ENCODE results near the gene RARG. TPM values are rescaled to one million over a fixed set of nuclear protein-coding genes. Genes with fewer than 3 reads are reported as not detected.
"Not testable (repeated sequence)": the region's sequence is repeated elsewhere in the genome, so short reads cannot be mapped to it uniquely, and the experiment has no call there.

The RARG gene
- total RNA-seq, 3 donors from 2014 or later, result 34.4 to 38.4 (median 38.0) TPM

DNA sequence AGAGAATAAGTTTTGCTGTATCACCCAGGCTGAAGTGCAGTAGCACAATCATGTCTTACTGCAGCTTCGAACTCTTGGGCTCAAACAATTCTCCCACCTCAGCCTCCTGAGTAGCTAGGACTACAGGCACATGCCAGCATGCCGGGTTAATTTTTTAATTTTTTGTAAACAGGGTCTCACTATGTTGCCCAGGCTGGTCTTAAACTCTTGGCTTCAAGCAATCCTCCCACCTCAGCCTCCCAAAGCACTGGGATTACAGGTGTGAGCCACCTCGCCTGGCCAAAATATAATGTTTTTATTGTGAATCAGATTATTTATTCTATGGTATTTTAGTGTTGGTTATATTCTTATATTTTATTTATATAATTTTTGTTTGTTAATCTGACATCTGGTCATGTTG is 55.3 kb downstream of the RARG start:
- Mint-ChIP-seq H3K27me3 (ENCODE audit: low read depth) (no peaks in the 10 kb centered on the region), H3K4me1 (ENCODE audit: low read depth) (peaks cover 18% of the 10 kb centered on the region), H3K36me3 (ENCODE audit: insufficient read depth) (peaks cover 8% of the 10 kb centered on the region), H3K4me3 (no peak overlapping the region), H3K9me3 (no peaks in the 10 kb centered on the region)
- DNase-seq, result no peak
- no peak for ATAC-seq

DNA sequence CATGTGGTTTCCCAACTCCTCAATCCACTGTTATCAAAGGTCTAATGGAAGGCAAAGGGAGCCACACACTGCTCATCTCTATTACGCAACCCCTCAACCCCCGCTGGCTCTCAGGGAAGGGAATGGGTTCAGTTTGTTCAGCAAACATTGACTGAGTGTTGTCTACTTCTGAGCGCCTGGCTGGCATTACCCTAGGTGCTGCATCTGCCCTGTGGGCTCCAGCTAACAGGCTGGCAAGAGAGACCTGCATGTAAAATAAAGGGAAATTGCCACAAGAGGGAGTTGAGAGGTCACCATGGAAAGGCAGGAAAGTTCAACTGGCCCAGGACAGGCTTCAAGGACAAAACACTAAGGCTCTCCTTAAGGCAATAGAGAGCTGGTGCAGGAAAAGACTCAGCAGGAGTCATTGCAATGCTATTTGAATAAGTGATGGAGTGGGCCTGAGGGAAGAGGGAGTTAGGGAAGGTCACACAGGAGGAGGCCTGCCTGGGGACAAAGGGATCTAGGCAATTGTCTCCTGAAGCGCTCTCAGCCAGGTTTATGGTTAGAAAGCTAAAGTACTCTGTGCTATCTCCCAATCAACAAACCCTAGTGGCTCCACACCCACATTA is 57.0 kb downstream of the RARG start:
- H3K4me1 Mint-ChIP-seq (ENCODE audit: low read depth), result peaks cover 11% of the 10 kb centered on the region
- DNase-seq (no peak), ATAC-seq (no peak)
- H3K36me3 Mint-ChIP-seq (ENCODE audit: insufficient read depth), result peaks cover 7% of the 10 kb centered on the region
- no peak overlapping the region for H3K4me3 Mint-ChIP-seq
- H3K27me3 Mint-ChIP-seq (ENCODE audit: low read depth), result no peaks in the 10 kb centered on the region
- H3K9me3 Mint-ChIP-seq, result no peaks in the 10 kb centered on the region

- H3K4me3 Mint-ChIP-seq, result no peak overlapping the region
- no peaks in the 10 kb centered on the region for H3K27me3 Mint-ChIP-seq (ENCODE audit: low read depth)
- H3K36me3 Mint-ChIP-seq (ENCODE audit: insufficient read depth), result peaks cover 12% of the 10 kb centered on the region
- ATAC-seq (no peak), DNase-seq (no peak)
- H3K9me3 Mint-ChIP-seq, result no peaks in the 10 kb centered on the region
- no peaks in the 10 kb centered on the region for H3K4me1 Mint-ChIP-seq (ENCODE audit: low read depth)
These were observed 58.8 kb downstream of the RARG start for GRCh38 chr12:53173085-53173715.

- Mint-ChIP-seq H3K36me3 (ENCODE audit: insufficient read depth) (peaks cover 12% of the 10 kb centered on the region), H3K4me1 (ENCODE audit: low read depth) (no peaks in the 10 kb centered on the region), H3K9me3 (no peaks in the 10 kb centered on the region), H3K27me3 (ENCODE audit: low read depth) (no peaks in the 10 kb centered on the region), H3K4me3 (no peak overlapping the region)
- ATAC-seq (no peak), DNase-seq (no peak)
These were observed 59.7 kb downstream of the RARG start for GRCh38 chr12:53172352-53172751.

GRCh38 chr12:53171725-53172329 is 60.2 kb downstream of the RARG start:
- no peaks in the 10 kb centered on the region for H3K4me1 Mint-ChIP-seq (ENCODE audit: low read depth)
- H3K36me3 Mint-ChIP-seq (ENCODE audit: insufficient read depth), result peaks cover 12% of the 10 kb centered on the region
- H3K9me3 Mint-ChIP-seq, result no peaks in the 10 kb centered on the region
- H3K4me3 Mint-ChIP-seq, result no peak overlapping the region
- no peaks in the 10 kb centered on the region for H3K27me3 Mint-ChIP-seq (ENCODE audit: low read depth)
- DNase-seq (no peak), ATAC-seq (no peak)

DNA sequence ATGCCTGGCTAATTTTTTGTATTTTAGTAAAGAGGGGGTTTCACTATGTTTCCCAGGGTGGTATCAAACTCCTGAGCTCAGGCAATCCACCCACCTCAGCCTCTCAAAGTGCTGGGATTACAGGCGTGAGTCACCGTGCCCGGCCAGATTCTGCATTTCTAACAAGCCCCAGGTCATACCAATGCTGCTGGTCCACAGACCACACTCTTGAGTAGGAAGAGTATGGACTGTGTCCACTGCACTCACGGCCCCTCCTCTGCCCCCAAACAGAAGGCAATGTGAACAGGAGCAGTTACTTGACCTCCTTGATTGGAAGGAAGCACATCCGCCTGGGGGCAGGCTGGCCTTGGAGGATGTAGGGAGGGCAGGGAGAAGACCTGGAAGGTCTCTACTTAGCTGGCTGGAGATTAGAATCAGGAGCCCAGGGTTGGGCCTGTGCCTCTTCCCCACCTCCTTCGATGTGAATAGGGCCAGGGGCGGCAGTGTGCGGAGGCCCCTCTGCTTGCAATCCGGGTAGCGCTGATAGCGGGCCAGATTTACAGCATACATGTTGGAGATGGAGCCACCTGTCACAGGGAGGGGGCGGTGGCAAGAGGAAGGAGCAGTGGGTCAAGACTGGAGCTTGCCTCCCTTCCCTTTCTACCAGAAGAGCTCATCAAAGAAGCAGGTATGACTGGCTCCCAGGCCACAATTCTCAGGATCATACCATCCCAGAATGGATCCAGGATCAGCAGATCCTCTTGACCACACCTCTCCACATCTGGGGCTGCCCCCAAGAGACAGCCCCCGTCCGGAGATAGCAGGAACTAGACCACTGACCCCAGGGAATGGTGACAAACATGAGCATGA is 60.9 kb downstream of the RARG start:
- no peaks in the 10 kb centered on the region for H3K4me1 Mint-ChIP-seq (ENCODE audit: low read depth)
- H3K27me3 Mint-ChIP-seq (ENCODE audit: low read depth), result no peaks in the 10 kb centered on the region
- DNase-seq (no peak), ATAC-seq (no peak)
- no peak overlapping the region for H3K4me3 Mint-ChIP-seq
- H3K9me3 Mint-ChIP-seq, result no peaks in the 10 kb centered on the region
- H3K36me3 Mint-ChIP-seq (ENCODE audit: insufficient read depth), result peaks cover 12% of the 10 kb centered on the region

GRCh38 chr12:53170215-53170614 is 61.8 kb downstream of the RARG start:
- Mint-ChIP-seq H3K9me3 (no peaks in the 10 kb centered on the region), H3K4me1 (ENCODE audit: low read depth) (no peaks in the 10 kb centered on the region), H3K4me3 (no peak overlapping the region), H3K27me3 (ENCODE audit: low read depth) (no peaks in the 10 kb centered on the region), H3K36me3 (ENCODE audit: insufficient read depth) (peaks cover 12% of the 10 kb centered on the region)
- ATAC-seq (no peak), DNase-seq (no peak)

- DNase-seq (no peak), ATAC-seq (no peak)
- H3K27me3 Mint-ChIP-seq (ENCODE audit: low read depth), result no peaks in the 10 kb centered on the region
- peaks cover 12% of the 10 kb centered on the region for H3K36me3 Mint-ChIP-seq (ENCODE audit: insufficient read depth)
- H3K4me3 Mint-ChIP-seq, result no peak overlapping the region
- no peaks in the 10 kb centered on the region for H3K9me3 Mint-ChIP-seq
- no peaks in the 10 kb centered on the region for H3K4me1 Mint-ChIP-seq (ENCODE audit: low read depth)
These were observed 62.4 kb downstream of the RARG start for GRCh38 chr12:53169644-53170043.

GRCh38 chr12:53166837-53167236 is 65.2 kb downstream of the RARG start:
- Mint-ChIP-seq H3K36me3 (ENCODE audit: insufficient read depth) (peaks cover 11% of the 10 kb centered on the region), H3K9me3 (no peaks in the 10 kb centered on the region), H3K27me3 (ENCODE audit: low read depth) (no peaks in the 10 kb centered on the region), H3K4me3 (no peak overlapping the region), H3K4me1 (ENCODE audit: low read depth) (no peaks in the 10 kb centered on the region)
- no peak for DNase-seq
- no peak for ATAC-seq

- H3K36me3 Mint-ChIP-seq (ENCODE audit: insufficient read depth); H3K4me3 Mint-ChIP-seq; DNase-seq; H3K27me3 Mint-ChIP-seq (ENCODE audit: low read depth); H3K4me1 Mint-ChIP-seq (ENCODE audit: low read depth); H3K9me3 Mint-ChIP-seq; ATAC-seq: not testable (repeated sequence)
These were observed 69.0 kb downstream of the RARG start for GRCh38 chr12:53163008-53163407.

DNA sequence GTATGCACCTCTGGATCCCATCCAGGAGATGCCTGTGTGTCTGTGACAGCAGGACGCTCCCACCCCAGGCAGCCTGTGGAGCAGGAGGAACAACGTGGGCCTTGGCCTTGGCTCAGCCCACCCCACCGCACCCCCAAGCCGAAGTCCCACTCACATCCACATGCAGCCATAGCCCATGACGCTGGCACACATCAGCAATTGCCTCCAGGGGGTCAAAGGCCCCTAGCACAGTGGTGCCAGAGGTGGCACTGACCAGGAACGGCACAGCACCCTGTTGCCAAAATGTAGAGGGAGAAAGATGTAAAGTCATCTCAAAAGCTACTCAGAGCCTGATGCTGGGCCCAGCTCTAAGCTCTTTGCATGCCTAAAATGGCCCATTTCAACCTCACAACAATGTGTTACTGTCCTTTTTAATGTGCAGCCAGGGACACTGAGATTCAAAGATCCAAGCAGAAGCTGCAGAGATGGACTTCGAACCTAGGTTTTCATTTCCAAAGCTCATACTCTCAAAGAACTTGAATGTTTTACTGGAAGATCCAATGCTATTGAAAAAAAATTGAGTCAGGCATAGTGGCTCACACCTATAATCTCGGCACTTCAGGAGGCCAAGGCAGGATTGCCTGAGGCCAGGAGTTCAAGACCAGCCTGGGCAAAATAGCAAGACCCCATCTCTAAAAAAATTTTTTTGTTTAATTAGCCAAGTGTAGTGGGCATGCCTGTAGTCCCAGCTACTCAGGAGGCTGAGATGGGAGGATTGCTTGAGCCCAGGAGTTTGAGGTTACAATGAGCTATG is 70.7 kb downstream of the RARG start:
- Mint-ChIP-seq H3K4me1 (ENCODE audit: low read depth) (peaks cover 4% of the 10 kb centered on the region), H3K27me3 (ENCODE audit: low read depth) (no peaks in the 10 kb centered on the region), H3K4me3 (no peak overlapping the region), H3K36me3 (ENCODE audit: insufficient read depth) (no peaks in the 10 kb centered on the region), H3K9me3 (no peaks in the 10 kb centered on the region)
- DNase-seq (no peak), ATAC-seq (no peak)

DNA sequence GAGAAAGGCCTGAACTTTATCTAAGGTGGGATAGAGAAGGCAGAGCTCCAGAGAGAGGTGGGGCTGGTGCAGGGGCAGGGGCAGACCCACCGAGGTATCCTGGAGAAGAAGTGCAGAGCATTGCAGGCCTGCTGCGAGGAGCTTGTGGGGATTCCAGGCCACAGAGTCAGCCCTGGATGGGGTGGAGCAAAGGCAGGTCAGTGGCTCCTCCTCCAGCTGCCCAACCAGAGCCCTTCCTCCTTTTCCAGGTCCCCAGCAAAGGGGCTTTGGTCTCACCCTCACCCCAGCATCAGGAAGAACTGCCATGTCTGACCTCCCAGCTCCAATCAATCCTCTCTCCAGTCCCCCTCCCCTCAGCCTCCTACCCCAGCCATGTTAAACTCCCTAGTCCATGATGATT is 71.3 kb downstream of the RARG start:
- DNase-seq, result no peak
- ATAC-seq, result no peak
- no peaks in the 10 kb centered on the region for H3K36me3 Mint-ChIP-seq (ENCODE audit: insufficient read depth)
- H3K27me3 Mint-ChIP-seq (ENCODE audit: low read depth), result no peaks in the 10 kb centered on the region
- peaks cover 4% of the 10 kb centered on the region for H3K4me1 Mint-ChIP-seq (ENCODE audit: low read depth)
- no peak overlapping the region for H3K4me3 Mint-ChIP-seq
- H3K9me3 Mint-ChIP-seq, result no peaks in the 10 kb centered on the region

Measured in activated T-cell treated with anti-CD3 and anti-CD28 coated beads, Interleukin-2, amount 50 U/mL, for 4 hours (primary cell).